Renal cortical epithelial cell (primary cell): ENCODE results near the gene NOL6. TPM values are rescaled to one million over a fixed set of nuclear protein-coding genes. Genes with fewer than 3 reads are reported as not detected.
"Not testable (repeated sequence)": the region's sequence is repeated elsewhere in the genome, so short reads cannot be mapped to it uniquely, and the experiment has no call there.

Experiments used
- DNase-seq: peaks from one replicate; pipeline ENCODE4 v3.0.0-alpha.2; 2011; ENCODE audit warnings: low read depth
- total RNA-seq: library from RNA; depleted of rRNA; stranded (reverse); fragments of >200 nt; gene quantifications from 2 replicates; pipeline ENCODE4 v1.2.3, GENCODE V29; 2014

Gene NOL6
- 25.7 and 33.1 TPM in 2 replicates for total RNA-seq

- DNase-seq, result peak; percentile 98
Measured at GRCh38 chr9:33473643-33474352, at the start of gene NOL6. Gene NOL6 (minus strand): TSS chr9:33473924. CDS start chr9:33473842, 82 bp downstream.

DNA sequence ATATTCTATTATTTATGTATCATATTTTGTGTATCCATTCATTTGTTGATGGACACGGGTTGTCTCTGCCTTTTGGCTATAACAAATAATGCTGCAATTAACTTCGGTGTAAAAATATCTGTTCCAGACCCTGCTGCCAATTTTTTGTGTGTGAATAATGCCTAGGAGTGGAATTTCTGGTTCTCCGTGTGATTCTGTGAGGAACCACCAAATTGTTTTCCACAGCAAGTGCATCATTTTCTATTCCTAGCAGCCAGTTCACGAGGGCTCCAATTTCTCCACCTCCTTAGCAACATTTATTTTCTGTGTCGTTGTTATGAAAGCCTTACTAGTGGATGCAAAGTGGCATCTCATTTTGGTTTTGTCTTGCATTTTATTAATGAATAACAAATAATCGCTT lies 48.1 kb upstream of the NOL6 start:
- DNase-seq, result not testable (repeated sequence)

GRCh38 chr9:33517934-33518577 lies 44.3 kb upstream of the NOL6 start:
- DNase-seq, result peak; percentile 65

DNA sequence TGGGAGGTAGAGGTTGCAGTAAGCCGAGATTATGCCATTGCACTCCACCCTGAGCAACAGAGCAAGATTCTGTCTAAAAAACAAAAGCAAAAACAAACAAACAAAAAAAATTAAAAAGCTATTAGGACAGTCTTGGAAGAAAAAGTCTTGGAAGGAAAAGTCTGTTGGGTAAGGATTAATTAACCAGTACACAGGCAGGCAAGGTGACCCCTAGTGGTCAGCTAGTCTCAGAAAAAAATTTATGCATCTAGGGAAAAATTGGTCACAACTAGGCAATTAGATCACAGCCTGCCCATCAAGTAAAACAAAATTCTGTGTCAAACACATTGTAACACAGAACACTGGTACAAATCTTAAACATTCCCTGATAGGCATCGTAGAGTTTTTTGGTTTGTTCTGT lies 43.6 kb upstream of the NOL6 start:
- peak; percentile 70 for DNase-seq

GRCh38 chr9:33516397-33516796 lies 42.7 kb upstream of the NOL6 start:
- not testable (repeated sequence) for DNase-seq

DNA sequence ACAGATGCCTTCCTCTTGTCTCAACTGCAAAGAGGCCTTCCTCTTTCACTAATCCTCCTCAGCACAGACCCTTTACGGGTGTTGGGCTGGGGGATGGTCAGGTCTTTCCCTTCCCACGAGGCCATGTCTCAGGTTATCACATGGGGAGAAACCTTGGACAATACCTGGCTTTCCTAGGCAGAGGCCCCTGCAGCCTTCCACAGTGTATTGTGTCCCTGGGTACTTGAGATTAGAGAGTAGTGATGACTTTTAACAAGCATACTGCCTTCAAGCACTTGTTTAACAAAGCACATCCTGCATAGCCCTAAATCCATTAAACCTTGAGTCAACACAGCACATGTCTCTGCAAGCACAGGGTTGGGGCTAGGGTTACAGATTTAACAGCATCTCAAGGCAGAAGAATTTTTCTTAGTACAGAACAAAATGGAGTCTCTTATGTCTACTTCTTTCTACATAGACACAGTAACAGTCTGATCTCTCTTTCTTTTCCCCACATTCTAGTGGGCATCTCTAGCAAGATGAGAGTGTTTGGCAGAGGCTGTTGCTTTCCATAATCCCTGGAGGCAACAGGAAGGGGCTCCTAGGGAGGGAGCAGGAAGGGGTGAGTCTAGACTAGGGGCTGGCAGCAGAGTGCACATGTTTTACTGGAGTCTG lies 41.7 kb upstream of the NOL6 start:
- not testable (repeated sequence) for DNase-seq

- not testable (repeated sequence) for DNase-seq
Measured at GRCh38 chr9:33512535-33512934, 38.8 kb upstream of the NOL6 start.

DNA sequence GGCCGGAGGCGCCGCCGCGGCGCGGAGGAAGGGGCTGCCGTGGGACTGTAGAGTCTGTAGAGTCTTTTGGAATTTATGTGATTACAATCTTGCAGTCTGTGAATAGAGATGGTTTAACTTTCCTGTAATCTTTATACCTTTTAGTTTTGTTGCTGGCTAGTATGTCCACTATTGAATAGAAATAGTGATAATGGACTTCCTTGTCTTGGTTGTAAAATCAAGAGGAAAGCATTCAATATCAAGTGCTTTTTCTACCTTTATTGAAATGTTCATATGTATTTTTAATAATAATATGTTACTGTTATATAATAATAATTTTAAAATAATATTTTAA lies 37.4 kb upstream of the NOL6 start:
- not testable (repeated sequence) for DNase-seq

DNA sequence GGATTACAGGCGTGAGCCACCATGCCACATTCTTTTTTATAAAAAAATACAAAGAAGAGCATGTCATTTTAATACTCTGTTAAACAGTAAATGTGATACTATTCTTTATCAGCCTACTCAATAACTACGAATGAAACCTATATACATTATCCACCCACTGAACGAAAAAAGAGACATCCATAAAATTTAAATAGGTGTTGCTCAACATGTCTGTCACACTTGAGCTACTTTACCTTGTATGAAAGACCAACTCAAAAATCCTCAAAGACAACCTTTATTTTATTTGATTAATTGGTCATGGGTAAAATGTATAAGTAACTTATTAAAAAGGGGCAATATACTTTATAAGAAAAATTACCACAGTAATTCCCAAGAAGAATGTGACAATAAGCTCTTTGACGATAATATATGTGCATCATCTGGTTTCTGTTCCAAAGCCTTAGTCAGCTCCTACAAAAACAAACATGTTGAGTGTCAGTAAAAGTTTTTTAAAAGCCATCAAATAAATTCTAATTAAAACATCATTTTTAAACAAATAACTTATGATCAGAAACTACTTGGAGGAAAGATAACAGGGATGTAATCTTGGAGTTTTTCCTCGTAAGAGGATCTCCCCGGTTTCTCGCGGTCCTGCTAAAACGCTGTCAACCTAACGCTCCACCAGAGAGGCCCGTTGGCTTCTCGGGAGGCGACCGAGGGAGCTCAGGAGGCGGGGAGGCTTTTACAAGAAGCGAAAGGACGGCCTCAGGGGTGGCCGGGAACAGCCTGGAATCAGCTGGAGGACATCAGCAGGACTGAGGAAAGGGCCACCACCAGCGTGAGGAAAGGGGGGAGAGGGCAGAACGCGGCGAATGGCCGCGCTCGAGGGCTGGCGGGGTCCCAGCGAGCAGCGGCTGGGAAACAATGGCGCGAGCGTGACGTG lies 36.8 kb upstream of the NOL6 start:
- DNase-seq, result peak; percentile 61

GRCh38 chr9:33506626-33507370 lies 33.1 kb upstream of the NOL6 start:
- DNase-seq, result peak; percentile 99

DNA sequence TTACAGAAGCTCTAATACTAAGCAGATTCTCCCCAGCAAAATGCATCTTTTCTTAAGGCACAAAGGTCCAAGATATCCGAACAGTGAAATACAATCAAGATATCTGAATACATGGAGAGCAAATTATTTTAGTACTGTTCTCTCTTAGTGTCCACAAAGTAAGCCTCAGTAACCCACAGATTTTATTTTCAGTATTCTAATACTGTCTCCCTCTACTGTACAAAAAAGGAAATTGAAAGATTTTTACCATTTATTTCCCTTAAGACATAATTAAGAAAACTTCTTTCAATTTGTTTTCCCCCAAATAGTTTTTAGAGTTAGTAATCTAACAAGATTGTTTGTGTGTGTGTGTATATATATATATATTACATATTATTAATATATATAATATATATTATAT lies 24.7 kb upstream of the NOL6 start:
- peak; percentile 53 for DNase-seq

DNA sequence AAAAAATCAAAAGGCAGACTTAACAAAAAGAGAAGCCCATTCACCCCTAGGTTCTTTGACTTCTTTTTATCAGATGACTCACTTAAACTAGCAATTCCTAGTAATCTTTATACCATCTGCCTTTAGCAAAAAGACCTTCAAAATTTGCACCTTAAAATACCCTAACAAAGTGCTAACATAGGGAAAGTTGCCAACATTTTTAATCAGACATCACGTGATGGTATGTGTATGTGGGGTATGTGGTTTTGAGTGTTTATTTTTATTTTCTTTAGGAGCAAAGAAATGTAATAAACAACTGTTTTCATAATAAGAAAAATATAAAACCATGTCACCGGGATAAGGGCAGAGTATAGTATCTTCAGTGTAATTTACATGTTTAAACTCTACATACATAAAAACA lies 20.1 kb upstream of the NOL6 start:
- DNase-seq, result not testable (repeated sequence)

DNA sequence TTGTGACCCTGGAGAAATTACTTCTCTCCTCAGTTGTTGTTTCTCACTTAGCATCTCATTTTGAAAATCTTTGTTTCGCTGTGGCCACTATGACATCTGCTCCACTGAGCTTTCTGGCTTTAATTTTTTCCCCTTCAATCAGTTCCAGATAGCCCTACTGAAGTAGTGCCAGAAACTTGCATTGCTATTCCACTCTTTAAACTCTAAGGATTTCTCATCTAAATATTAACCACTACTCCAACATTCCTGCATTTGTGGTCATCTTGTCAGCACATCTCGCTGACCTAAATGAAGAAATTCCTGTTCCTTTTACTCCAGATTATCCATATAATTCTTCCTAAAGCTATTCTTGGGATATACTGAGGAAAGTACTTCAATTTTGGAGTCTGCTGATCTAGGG lies 15.3 kb upstream of the NOL6 start:
- DNase-seq, result peak; percentile 77

GRCh38 chr9:33485312-33485711 lies 11.6 kb upstream of the NOL6 start:
- not testable (repeated sequence) for DNase-seq

GRCh38 chr9:33480976-33481375 lies 7.3 kb upstream of the NOL6 start:
- no peak for DNase-seq

DNA sequence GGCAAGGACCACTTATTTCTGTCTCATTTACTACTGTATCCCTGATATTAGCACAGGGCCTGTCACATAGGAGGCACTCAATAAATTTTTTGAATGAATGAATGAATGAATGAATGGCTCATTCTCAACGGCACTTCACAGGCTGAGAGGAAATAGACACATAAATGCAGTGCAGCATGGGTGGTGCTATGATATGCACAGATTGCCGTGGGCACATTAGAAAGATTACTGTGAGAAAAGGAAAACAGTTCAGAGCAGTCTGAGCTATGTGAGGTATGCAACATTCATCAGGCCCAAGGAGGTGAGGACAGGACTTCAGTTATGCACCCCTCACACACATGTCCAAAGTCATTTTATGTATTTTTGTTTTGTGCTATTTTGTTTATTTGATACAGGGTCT lies 6.4 kb upstream of the NOL6 start:
- DNase-seq, result peak; percentile 15

DNA sequence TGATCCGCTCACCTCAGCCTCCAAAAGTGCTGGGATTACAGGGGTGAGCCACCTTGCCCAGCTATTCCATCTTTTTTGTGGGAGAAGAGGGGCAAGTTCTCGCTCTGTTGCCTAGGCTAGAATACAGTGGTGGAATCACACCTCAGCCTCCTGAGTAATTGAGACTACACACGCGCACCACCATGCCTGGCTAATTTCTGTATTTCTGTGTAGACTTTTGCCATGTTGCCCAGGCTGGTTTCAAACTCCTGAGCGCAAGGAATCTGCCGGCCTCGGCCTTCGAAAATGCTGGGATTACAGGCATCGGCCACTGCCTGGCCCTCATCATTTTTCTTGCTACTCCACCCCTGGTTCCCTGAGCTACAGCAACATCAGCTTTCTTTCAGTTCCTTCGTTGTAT lies 2.8 kb upstream of the NOL6 start:
- DNase-seq, result no peak

GRCh38 chr9:33475357-33475756 lies 1.6 kb upstream of the NOL6 start:
- no peak for DNase-seq

DNA sequence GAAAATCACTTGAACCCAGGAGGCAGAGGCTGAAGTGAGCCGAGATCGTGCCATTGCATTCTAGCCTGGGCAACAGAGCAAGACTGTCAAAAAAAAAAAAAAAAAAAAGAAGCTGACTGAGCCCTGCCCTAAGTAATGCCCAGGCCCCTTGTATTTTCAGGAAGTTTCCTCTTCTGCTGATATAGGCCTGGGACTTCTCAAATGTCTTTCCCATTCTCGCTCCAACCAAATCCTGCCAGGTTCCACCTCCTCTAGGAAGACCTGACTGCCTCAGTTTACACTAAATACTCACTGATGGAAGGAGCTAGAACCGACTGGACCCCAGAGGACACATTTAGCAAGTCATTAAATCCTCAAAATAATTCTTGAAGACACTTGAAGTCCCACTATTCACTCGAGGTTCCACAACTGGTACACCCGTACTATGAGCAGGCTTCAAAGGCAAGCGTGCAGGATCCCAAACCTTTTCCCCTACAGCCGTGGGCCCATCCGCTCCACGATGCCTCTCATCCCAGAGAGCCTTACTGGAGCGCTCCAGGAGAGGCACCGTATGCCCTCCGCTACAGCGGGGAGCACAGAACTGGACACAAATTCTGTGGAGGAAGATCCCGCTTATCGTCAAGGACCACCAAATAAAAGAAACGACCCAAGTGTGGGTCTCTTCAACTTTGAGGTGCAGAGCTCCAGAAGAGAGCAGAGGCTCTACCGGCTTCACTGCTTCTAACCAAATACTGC lies 676 bp downstream of the NOL6 start:
- DNase-seq, result no peak

- DNase-seq, result no peak
Measured at GRCh38 chr9:33472171-33472880, 1.4 kb downstream of the NOL6 start.
